GM21619 (cell line): ENCODE data around the gene HSPA6.
"Not testable (repeated sequence)": the region's sequence is repeated elsewhere in the genome, so short reads cannot be mapped to it uniquely, and the experiment has no call there.

Experiments used
- ATAC-seq: cut with Tn5 transposase; IDR thresholded peaks from one replicate; pipeline ENCODE4 v1.9.1; 2021; ENCODE audit not compliant: unreplicated experiment

The HSPA6 gene

GRCh38 chr1:161502641-161503393, 21.5 kb upstream of the HSPA6 start:
- no peak for ATAC-seq

- no peak for ATAC-seq
Observed at GRCh38 chr1:161503394-161503748, 21.0 kb upstream of the HSPA6 start.

- ATAC-seq, result no peak
Observed at GRCh38 chr1:161505686-161506085, 18.7 kb upstream of the HSPA6 start.

- ATAC-seq, result no peak
Observed at GRCh38 chr1:161506336-161507223, 17.8 kb upstream of the HSPA6 start.

- ATAC-seq, result no peak
Observed at GRCh38 chr1:161510477-161510876, 13.9 kb upstream of the HSPA6 start.

- no peak for ATAC-seq
Observed at GRCh38 chr1:161511018-161511755, 13.2 kb upstream of the HSPA6 start.

GRCh38 chr1:161511756-161512060, 12.6 kb upstream of the HSPA6 start:
- no peak for ATAC-seq

GRCh38 chr1:161512636-161513447, 11.5 kb upstream of the HSPA6 start:
- not testable (repeated sequence) for ATAC-seq

GRCh38 chr1:161513448-161513780, 10.9 kb upstream of the HSPA6 start:
- ATAC-seq, result not testable (repeated sequence)

GRCh38 chr1:161513953-161514352, 10.4 kb upstream of the HSPA6 start:
- not testable (repeated sequence) for ATAC-seq

- not testable (repeated sequence) for ATAC-seq
Observed at GRCh38 chr1:161523041-161523816, 1.1 kb upstream of the HSPA6 start.

- ATAC-seq, result peak; percentile 19
Observed at GRCh38 chr1:161524742-161525291, 477 bp downstream of the HSPA6 start.

- not testable (repeated sequence) for ATAC-seq
Observed at GRCh38 chr1:161525321-161525720, 981 bp downstream of the HSPA6 start.

- not testable (repeated sequence) for ATAC-seq
Observed at GRCh38 chr1:161525918-161526317, 1.6 kb downstream of the HSPA6 start.

GRCh38 chr1:161528550-161528949, 4.2 kb downstream of the HSPA6 start:
- not testable (repeated sequence) for ATAC-seq

GRCh38 chr1:161529463-161530104, 5.2 kb downstream of the HSPA6 start:
- not testable (repeated sequence) for ATAC-seq

GRCh38 chr1:161530158-161530557, 5.8 kb downstream of the HSPA6 start:
- ATAC-seq, result peak; percentile 24

- ATAC-seq, result peak; percentile 70
Observed at GRCh38 chr1:161530671-161531641, 6.6 kb downstream of the HSPA6 start.
